Left ventricle myocardium superior (tissue), 1 donor: ENCODE measurements around the gene TRHDE. TPM values are rescaled to one million over a fixed set of nuclear protein-coding genes. Genes with fewer than 3 reads are reported as not detected.
"Not testable (repeated sequence)": the region's sequence is repeated elsewhere in the genome, so short reads cannot be mapped to it uniquely, and the experiment has no call there.

Experiments used
- ATAC-seq: fragments of 200-7000 bp; cut with Tn5 transposase; one replicate; pipeline ENCODE4 v1.9.1; 2020; ENCODE audit warnings: mild to moderate bottlenecking, moderate library complexity
- DNase-seq: peaks from one replicate; pipeline ENCODE4 v3.0.0-alpha.2; 2020
- intact Hi-C: fragments of 100-400 bp; cut with micrococcal nuclease; formaldehyde crosslinking; loops from one replicate; pipeline ENCODE4 v1.11.0; 2022
- total RNA-seq: library from RNA; stranded (reverse); fragmentation: NEBNext Ultra II Directional; extraction: Animal tissue kit (Norgen Biotek cat#: 25700); gene quantifications from one replicate; pipeline ENCODE4 v1.2.1, GENCODE V29; 2021
- donor health status: DM: no; HTN: yes; CAD: no; lungs with severe emphysema.

TRHDE gene
- total RNA-seq, 1 donor from 2014 or later: 0.35 TPM

DNA sequence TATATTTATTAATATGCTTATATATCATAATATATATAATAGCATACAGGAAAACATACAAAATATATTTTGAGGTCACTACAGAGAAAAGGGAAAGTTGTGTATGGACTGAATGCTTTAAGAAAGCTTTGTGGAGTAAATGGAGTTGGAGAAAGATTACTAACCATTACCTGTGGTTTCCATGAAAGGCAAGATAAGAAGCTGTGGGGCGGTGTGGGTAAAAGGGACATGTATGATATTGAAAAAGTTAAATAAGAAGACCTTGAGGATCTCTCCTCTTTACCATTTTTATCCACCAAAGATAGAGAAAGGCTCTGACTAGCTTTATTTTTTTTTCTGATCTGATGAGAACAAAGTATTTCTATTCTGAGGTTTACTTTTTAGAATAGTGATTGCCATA, 404.4 kb downstream of the TRHDE start:
- ATAC-seq: no peak
- DNase-seq: no peak
- intact Hi-C loops: no loop called here

- ATAC-seq (no peak), DNase-seq (no peak)
- intact Hi-C loops: no loop called here
Observed at GRCh38 chr12:72677139-72677538, 405.0 kb downstream of the TRHDE start.

GRCh38 chr12:72677846-72678245, 405.7 kb downstream of the TRHDE start:
- no peak for DNase-seq
- no peak for ATAC-seq
- intact Hi-C loops: no loop called here

DNA sequence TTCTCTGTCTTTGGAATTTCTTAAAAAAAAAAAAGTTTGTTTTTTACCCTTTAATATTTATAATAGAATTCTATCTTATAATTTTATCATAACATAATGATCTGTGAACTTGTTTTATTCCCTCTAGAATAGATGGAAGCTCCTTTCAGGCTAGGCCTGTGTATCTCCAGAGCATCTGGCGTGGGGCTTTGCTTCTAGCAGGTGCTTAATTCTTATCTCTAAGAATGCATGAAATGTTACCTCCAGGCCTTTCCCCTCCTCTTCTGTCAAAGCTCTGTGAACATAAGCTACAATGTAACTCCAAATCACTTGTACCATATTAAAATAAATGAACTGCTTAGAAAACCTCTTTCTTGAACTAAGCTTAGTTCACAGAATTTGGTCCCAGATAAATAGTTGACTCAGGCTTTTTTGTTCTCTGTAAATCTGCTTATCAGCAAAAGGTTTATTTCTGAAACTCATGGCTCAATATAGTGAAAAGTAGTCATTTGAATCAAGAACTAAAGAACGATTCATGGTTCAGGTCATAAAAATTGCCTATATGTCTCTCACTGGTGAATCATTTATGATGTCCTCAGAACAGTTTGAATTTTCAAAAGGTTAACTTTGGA, 407.1 kb downstream of the TRHDE start:
- DNase-seq (no peak), ATAC-seq (no peak)
- intact Hi-C loops: no loop called here

GRCh38 chr12:72681028-72681427, 408.9 kb downstream of the TRHDE start:
- intact Hi-C loops: no loop called here
- DNase-seq (no peak), ATAC-seq (no peak)

DNA sequence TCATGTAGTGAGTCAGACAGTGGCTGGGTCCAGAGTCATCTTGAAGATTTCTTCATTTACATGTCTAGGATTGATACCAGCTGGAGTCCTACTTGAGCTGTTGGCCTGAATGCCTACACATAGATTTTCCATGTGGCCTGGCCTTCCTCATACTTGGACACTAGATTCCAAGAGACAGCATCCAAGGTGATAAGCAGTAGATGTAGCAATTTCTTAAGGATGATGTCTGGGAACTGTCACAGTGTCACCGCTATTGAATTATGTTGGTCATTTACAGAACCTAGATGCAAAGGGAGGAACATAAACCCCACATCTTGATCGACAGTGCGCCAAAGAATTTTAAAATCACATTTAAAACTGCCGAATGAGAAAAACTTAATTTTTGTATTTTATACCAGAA, 412.3 kb downstream of the TRHDE start:
- no peak for ATAC-seq
- intact Hi-C loops: no loop called here
- DNase-seq: no peak

DNA sequence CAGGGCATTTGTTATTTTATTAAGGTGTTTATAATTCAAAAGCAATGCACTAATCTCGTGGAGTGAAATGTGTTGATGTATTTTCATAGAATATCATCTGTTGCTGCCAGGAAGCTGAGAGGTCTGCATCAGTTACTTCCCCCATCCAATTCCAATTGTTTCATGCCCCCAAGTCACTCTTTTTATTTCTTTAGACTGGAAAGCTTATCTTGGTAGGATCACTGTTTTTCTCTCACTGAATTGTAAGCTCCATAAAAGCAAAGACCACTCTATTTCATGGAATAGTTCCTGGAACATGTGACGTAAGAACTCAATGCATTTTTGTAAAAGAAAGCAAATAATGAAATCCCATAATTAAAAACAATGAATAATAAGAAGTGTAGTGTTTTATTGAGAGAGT, 420.2 kb downstream of the TRHDE start:
- DNase-seq: no peak
- ATAC-seq: no peak
- intact Hi-C loops: no loop called here

GRCh38 chr12:72694193-72694592, 422.0 kb downstream of the TRHDE start:
- intact Hi-C loops: no loop called here
- DNase-seq (no peak), ATAC-seq (no peak)

DNA sequence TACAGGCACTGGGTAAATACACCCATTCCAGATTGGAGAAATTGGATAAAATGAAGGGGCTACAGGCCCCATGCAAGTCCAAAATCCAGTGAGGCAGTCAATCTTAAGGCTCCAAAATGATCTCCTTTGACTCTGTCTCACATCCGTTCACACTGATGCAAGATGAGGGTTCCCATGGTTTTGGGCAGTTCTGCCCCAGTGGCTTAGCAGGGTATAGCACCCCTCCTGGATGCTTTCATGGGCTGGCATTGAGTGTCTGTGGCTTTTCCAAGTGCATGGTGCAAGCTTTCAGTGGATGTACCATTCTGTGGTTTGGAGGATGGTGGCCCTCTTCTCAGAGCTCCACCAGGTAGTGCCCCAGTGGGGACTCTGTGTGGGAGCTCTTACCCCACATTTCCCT, 427.2 kb downstream of the TRHDE start:
- ATAC-seq (no peak), DNase-seq (no peak)
- intact Hi-C loops: no loop called here

- intact Hi-C loops, DNase-seq, ATAC-seq: not testable (repeated sequence)
Observed at GRCh38 chr12:72712025-72712424, 439.9 kb downstream of the TRHDE start.

GRCh38 chr12:72716221-72716620, 444.1 kb downstream of the TRHDE start:
- intact Hi-C loops: no loop called here
- DNase-seq: no peak
- no peak for ATAC-seq

GRCh38 chr12:72717036-72717435, 444.9 kb downstream of the TRHDE start:
- intact Hi-C loops: no loop called here
- ATAC-seq (no peak), DNase-seq (no peak)
